Measurements from ENCODE around the gene CTNNA3.

DNA sequence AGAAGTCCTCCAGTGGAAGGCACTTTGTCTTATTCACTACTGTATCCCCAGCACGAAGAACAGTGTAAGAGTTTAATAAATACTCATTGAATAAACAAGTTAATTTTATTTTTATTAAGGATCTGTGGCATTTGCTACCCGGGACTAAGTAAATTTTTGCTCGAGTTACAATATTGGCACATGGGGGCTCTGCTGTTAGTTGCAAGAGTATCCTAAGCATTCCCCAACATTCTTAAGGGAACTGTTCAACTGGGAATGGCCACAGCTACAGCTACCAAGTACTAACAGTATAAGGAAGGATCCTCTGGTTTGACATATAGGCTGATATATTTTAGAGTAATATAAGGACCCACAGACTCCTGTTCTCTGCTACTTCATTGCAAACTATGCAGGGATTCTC, 778.9 kb downstream of the CTNNA3 start:
- TF ChIP-seq, protein P1, sequence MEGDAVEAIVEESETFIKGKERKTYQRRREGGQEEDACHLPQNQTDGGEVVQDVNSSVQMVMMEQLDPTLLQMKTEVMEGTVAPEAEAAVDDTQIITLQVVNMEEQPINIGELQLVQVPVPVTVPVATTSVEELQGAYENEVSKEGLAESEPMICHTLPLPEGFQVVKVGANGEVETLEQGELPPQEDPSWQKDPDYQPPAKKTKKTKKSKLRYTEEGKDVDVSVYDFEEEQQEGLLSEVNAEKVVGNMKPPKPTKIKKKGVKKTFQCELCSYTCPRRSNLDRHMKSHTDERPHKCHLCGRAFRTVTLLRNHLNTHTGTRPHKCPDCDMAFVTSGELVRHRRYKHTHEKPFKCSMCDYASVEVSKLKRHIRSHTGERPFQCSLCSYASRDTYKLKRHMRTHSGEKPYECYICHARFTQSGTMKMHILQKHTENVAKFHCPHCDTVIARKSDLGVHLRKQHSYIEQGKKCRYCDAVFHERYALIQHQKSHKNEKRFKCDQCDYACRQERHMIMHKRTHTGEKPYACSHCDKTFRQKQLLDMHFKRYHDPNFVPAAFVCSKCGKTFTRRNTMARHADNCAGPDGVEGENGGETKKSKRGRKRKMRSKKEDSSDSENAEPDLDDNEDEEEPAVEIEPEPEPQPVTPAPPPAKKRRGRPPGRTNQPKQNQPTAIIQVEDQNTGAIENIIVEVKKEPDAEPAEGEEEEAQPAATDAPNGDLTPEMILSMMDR (IDR thresholded peaks at IDR 0.05; ENCODE audit: low read depth, low read length, poor library complexity, severe bottlenecking): no peak
- TF ChIP-seq EZH2phosphoT487 (IDR thresholded peaks at IDR 0.05; ENCODE audit: borderline replicate concordance, low read length): no peak

All from DOHH2 (cell line).